Activated T-cell treated with anti-CD3 and anti-CD28 coated beads for 48 hours (primary cell): ENCODE results near the gene PPME1.
A peak's percentile ranks its signal among the peaks of the same experiment; 100 is the strongest.

Experiments used
- DNase-seq: peaks from one replicate; pipeline ENCODE4 v3.0.0-alpha.2; 2020; ENCODE audit warnings: low read depth

Gene PPME1

DNA sequence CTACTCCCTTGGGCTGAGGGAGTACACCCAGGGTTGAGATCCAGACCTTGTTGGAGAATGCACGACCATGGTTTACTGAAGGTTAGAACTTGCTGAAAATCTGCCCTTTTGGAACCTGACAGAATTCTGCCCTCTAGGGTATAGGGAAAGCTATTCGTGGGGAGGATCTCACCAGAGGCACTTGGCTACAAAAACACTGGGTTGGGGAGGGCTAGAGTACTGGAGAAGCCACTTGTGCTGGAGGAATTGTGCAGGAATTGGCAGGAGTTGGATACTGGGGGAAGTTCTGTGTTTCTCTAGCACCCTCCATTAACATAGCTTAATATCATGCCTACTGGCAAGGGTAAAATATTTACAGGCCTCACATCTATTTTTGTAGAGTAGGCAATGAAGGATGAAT, 55.8 kb downstream of the PPME1 start:
- DNase-seq: no peak

DNA sequence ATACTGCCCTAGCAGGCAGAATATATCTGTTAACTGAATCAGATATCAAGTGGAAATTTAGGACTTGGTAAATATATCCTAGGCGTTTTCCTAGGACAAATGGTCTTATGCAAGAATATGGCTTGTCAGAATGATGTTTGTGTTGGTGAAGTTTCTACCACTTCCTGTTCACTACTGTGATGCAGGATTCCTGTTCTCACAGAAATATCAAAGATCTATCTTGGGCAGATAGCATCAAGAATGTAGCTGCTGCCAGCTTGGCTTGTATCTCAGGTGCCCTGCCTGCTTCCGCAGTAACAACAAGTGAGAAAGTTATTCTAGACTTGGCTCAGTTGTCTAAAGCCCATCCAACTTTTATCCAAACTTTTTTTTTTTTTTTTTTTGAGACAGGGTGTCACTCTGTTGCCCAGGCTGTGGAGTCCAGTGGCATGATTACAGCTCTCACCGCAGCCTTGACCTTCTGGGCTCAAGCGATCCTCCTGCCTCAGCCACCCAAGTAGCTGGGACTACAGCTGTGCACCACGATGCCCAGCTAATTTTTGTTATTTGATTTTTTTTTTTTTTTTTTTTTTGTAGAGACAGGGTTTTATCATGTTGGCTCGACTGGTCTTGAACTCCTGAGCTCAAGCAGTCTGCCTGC, 61.3 kb downstream of the PPME1 start:
- DNase-seq: no peak

DNA sequence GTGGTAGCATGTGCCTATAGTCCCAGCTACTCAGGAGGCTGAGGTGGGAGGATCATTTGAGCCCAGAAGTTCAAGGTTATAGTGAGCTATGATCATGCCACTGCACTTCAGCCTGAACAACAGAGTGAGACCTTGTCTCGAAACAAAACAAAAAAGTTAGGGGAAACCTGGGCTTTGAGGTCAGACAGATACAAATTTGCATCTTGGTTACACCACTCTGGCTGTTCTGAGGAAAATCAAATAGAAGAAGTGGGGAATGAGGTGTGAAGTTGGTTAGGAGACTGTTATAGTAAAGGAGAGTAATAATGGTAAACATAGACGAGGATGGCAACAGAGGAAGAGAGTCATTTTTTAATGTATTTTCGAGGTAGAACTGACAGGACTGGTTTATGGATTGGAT, 62.6 kb downstream of the PPME1 start:
- no peak for DNase-seq

- DNase-seq: no peak
These were observed 64.0 kb downstream of the PPME1 start for GRCh38 chr11:74235121-74235520.

GRCh38 chr11:74237541-74237940, 66.5 kb downstream of the PPME1 start:
- DNase-seq: no peak

GRCh38 chr11:74238243-74238642, 67.2 kb downstream of the PPME1 start:
- no peak for DNase-seq

DNA sequence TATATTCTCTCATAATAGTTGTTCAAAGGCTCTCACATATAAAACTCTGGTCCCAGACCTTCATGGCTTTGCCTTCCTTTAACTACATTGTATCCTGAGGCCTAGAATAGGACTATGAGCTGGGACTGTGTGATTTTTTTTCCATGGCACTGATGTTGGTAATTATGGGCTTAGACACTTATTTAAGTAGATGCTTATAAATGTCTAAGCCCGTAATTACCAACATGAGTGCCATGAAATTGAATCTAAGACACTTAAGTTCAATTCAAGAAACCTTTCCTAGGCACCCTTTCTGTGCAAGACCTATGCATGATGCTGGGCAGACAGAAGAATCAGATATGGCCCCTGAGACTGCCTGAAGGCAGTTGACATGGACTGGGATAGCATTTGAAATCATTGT, 77.4 kb downstream of the PPME1 start:
- no peak for DNase-seq

DNA sequence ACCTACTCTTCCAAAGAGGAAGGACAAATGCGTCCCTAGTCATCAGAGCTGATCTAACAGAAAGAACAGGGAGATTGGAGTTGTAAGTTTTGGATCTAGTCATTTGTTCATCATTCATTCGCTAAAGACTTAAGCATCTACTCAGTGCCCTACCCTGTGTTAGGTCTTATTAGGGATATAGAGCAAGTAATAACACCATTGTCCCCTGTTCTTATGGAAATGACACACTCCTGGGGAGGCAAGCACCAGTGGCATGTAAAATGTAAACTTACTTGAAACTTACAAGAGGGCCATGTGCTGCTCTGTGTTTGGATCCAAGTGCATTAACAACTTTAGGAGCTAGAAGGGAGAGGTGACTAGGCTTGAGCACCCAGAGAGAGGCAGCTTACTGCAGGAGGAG, 78.4 kb downstream of the PPME1 start:
- DNase-seq: no peak

GRCh38 chr11:74253361-74253760, 82.3 kb downstream of the PPME1 start:
- DNase-seq: no peak

DNA sequence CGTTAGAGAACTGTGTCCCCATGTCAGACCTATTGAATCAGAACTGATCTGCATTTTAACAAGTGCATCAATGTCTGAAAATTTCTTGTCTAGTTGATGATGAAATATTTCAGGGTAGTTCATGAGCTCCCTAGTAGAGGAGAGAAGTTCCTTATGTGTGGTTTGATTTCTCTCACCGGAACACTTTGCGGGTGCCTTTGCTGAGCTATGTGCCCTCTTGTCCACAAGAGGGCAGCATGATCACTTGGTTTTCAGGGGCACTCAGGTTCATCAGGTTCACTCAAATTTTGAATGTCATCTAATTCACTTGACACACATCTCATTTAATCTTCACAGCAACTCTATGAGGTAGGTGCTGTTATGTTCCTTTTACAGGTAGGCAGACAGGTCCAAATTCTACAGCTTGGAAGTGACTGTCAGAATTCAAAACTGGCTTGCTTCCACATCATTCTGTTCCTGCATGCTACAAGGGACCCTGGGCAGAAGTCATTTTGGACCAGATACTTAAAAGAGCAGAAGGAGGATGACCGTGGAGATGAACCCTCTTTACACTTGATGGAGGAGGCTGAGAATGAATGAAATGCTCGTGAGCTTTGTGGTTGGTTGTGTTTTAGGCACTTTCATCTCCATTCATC, 84.8 kb downstream of the PPME1 start:
- peak; percentile 25 for DNase-seq

- no peak for DNase-seq
These were observed 85.5 kb downstream of the PPME1 start for GRCh38 chr11:74256378-74257133.

DNA sequence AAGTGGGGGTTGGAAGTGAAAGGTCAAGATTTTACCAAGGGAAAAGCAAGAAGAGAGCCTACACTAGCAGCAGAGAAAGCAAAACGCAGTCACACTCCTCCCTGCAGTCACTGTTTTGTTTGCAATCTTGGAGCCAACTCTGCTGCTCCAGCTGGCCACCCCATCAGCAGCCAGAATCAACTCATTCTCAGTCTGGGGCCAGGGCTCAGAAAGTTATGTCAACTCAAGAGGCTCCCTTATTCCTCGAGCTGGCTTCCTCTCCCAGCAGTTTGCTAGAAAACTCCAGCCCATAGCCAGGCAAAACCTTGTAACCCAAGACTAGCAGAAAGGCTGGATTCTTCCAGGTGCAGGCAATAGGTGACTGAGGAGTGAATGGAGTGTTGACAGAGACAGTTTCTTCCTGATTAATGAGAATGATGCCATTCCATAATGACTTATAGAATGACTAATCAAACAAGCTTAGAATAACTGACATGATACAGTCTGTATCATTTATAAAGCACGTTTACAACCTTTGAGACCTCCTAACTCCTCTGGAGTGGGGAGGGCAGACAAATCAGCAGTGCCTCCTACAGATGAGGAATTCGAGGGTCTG, 87.0 kb downstream of the PPME1 start:
- DNase-seq: no peak

GRCh38 chr11:74262725-74263124, 91.6 kb downstream of the PPME1 start:
- DNase-seq: no peak

DNA sequence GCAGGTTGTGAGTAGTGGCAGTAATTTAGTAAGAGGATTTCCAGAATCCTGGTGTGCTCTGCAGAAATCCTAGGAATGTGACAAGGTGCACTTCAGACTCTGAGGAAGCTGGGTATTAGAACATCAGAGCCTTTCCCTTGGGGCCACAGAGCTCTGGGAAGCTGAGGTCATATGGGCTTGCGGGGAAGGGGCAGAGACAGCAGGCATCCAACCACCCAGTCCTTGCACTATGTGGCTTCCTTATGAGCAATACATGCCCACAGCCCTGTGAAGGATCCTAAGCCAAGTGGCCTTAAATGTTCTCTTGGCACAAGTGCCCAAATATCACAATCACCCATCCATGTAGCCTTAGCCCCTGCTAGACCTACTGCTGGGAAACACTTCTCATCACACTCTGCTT, 94.2 kb downstream of the PPME1 start:
- DNase-seq: no peak

GRCh38 chr11:74267014-74267413, 95.9 kb downstream of the PPME1 start:
- no peak for DNase-seq

DNA sequence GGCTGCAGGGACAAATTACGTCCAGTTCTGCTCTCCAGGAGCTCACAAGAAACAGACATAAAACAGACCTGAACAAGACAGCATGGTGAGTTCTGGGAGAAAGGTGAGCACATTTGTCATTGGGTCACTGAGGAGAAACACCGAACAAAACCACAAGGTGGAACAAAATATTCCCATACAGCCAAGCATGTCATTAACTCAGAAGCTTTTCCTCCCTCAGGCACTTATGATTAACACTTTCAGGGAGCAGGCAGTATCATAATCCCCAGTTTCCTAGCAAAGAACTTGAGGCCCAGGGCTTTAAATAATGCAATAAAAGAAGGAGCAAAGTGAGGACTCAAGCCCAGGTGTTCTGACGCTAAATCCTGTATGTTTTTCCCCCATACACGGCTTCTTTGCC, 97.4 kb downstream of the PPME1 start:
- DNase-seq: no peak

GRCh38 chr11:74269161-74269811, 98.2 kb downstream of the PPME1 start:
- DNase-seq: no peak

DNA sequence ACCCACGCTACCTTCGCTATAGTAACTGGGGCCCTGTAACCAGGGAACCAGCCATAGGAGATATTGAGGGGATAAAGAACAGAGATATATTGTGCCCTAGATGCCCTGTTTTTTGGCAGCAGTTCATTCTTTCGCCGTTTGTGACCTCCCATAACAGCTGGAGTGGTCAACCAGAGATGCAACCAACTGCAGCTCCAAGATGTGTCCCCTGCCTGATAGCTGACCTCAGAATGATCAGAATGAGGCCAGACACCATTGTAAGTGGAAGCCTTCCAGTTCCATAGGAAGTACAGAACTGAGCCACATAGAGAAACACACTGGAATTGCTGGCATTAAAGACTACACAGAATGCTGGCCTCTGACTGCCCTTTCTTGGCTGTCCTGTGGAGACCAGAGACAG, 101.2 kb downstream of the PPME1 start:
- DNase-seq: no peak

DNA sequence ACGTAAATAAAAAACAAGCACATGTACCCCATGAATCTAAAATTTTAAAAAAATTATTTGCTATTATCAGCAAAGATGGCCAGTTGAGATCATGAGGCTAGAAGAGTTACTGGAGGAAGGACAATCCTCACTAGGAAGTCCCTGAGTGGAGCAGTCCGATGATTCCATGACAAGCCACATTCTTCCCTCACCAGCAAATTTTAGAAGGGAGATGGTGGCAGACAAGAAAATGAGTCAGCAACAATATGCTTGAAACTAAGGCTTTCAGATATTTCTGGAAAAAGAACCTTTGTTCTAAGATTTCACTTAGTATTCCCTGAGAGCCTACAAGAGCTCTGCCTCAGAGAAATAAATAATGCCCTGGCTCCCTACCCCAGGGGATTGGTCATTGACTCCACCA, 105.5 kb downstream of the PPME1 start:
- DNase-seq: no peak

- DNase-seq: no peak
These were observed 107.0 kb downstream of the PPME1 start for GRCh38 chr11:74278103-74278502.

DNA sequence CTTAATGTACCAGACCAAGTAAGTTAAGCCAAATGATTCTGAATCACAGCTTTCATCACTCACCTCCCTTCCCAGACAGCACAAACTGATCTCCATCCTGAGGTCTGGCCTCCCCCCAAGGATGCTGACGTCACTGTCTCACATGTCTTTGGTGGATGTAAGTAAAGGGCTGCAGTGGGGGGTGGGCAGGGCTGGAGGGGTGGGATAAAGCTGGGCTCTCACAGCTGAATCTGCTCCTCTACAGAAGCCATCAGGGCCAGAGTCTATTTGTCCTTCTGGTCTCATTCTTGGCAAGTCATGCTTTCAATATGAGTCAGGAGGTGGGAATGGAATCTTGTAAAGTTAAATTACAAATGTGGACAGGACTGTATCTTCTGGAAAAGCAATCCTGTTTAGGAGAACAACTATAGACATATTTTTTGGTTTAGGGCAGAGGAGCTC, 107.7 kb downstream of the PPME1 start:
- no peak for DNase-seq

DNA sequence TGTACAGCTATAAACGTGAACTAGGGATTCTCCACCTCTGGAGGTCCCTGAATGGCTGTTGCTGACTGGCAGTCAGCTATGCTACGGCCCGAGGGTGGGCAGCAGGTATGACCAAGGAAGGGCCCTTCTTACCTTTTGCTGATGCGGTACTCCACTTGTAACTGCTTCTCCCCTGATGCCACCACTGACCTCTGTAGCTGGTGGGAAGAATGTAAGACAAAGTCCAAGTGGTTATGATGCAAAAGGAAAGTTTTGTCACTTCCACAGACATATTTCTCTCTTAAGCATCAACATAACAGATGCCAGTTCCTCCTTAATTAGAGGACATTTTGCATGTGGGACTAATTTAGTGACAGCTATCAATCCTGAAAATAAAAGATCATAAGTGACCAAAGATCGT, 108.2 kb downstream of the PPME1 start:
- DNase-seq: no peak

DNA sequence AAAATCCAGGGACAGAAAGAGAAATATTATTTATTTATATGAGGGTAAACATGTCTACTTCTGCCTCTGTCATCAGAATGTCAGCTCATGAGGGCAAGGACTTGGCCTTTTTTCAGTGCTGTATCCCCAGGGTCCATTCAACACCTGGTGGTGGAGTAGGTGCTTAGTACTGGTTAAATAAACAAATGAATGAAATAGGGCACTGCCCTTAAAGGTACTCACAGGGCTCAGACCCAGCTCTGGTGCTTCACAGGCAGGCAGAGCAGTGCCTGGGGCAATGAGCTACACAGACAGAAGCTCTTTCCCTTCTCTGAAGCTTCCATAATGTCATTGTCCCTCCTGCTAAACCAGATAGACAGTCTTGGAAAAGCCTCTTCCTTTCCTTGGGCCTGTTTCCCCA, 109.4 kb downstream of the PPME1 start:
- no peak for DNase-seq
